ENCODE results near the gene FAM50A.

- no peak for TF ChIP-seq CTCF (IDR thresholded peaks at IDR 0.05)
- peak in 2 of 4 donors; percentile 9 to 12 for TF ChIP-seq POLR2A (IDR thresholded peaks at IDR 0.05)
Observed at GRCh38 chrX:154412468-154412867, 31.5 kb upstream of the FAM50A start.

Measured in esophagus squamous epithelium (tissue), 4 donors.